ENCODE results near the gene TENM4.

Gene TENM4

DNA sequence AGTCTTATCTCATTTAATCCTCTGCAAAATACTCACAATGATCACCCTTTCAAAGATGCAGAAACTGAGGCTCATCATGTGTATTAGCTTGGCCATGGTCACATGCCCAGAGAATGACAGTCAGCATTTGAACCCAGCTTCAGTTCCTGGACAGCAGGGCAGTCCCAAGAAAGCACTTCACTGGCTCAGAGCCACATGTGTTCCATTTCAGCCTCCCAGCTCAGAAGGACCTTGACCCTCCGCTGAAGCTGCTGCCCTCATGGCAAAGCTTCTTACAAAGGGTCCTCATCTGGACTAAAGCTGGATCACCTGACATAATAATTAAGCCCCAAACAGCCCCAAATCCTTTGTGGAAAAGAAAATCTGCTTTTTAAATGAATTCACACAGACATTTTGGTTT, 37.0 kb downstream of the TENM4 start:
- Mint-ChIP-seq H3K27ac (no peak overlapping the region), H3K9me3 (no peaks in the 10 kb centered on the region), H3K36me3 (ENCODE audit: low read depth) (peaks cover 17% of the 10 kb centered on the region), H3K4me3 (no peak overlapping the region), H3K4me1 (peaks cover 22% of the 10 kb centered on the region), H3K27me3 (ENCODE audit: low read depth, poor library complexity) (no peaks in the 10 kb centered on the region)
- TF ChIP-seq, protein P1, sequence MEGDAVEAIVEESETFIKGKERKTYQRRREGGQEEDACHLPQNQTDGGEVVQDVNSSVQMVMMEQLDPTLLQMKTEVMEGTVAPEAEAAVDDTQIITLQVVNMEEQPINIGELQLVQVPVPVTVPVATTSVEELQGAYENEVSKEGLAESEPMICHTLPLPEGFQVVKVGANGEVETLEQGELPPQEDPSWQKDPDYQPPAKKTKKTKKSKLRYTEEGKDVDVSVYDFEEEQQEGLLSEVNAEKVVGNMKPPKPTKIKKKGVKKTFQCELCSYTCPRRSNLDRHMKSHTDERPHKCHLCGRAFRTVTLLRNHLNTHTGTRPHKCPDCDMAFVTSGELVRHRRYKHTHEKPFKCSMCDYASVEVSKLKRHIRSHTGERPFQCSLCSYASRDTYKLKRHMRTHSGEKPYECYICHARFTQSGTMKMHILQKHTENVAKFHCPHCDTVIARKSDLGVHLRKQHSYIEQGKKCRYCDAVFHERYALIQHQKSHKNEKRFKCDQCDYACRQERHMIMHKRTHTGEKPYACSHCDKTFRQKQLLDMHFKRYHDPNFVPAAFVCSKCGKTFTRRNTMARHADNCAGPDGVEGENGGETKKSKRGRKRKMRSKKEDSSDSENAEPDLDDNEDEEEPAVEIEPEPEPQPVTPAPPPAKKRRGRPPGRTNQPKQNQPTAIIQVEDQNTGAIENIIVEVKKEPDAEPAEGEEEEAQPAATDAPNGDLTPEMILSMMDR (IDR thresholded peaks at IDR 0.05), result no peak
- no peak for DNase-seq

DNA sequence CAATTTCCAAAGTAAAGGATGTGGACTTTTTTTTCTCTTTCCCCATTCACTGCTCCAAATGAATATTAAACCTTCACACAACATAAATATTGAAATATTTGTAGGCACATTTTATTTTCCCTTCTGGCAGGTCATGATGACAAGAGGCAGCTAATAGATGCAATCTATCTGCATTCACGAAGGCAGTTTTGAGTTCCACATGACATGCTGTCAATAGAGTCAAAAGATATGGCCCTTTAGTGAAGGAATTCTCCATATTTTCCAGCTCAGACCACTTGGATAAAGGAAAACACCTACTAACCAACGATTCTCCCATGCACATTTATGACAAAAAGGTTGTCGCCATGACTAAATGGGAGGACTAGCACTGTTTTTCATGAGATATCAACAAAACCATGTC, 37.9 kb downstream of the TENM4 start:
- Mint-ChIP-seq H3K36me3 (ENCODE audit: low read depth) (peaks cover 17% of the 10 kb centered on the region), H3K27ac (no peak overlapping the region)
- TF ChIP-seq, protein P1 (IDR thresholded peaks at IDR 0.05), result no peak

DNA sequence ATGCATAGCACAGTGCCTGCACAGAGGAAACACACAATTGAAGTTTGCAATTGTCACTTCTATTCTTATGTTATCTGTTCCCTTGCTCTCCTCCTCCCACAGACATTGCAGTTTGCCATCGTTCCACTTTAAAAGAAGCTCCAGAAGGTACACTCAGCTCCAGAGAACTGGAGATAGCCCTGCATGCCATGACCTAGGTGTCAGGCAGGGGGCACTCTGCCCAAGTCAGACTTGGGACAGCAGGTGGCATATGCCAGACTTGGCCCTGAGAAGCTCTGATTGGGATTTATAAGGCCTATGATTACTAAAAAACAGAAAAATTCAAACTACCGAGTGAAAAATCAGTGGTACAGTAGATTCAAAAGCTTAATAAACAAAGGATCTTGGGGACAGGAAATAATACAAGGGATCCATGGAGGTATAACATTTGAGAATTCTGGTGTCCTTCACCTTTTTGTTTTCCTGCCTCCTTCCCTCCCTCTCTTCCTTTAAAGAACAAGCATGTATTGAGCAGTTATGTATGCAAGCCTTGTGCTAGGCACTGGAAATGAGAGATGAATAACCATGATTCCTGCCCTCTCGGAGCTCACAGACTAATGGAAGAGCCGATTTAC, 40.0 kb downstream of the TENM4 start:
- no peak overlapping the region for H3K4me3 Mint-ChIP-seq
- peak; percentile 57 for DNase-seq
- peaks cover 20% of the 10 kb centered on the region for H3K4me1 Mint-ChIP-seq
- H3K36me3 Mint-ChIP-seq (ENCODE audit: low read depth), result peaks cover 17% of the 10 kb centered on the region
- H3K27ac Mint-ChIP-seq, result no peak overlapping the region
- no peaks in the 10 kb centered on the region for H3K9me3 Mint-ChIP-seq
- TF ChIP-seq, protein P1 (IDR thresholded peaks at IDR 0.05), result peak; percentile 68
- H3K27me3 Mint-ChIP-seq (ENCODE audit: low read depth, poor library complexity), result peaks cover 3% of the 10 kb centered on the region

More for the DNA sequence above, 37.9 kb downstream of the TENM4 start:
- Mint-ChIP-seq H3K4me1 (peaks cover 22% of the 10 kb centered on the region), H3K4me3 (no peak overlapping the region), H3K9me3 (no peaks in the 10 kb centered on the region), H3K27me3 (ENCODE audit: low read depth, poor library complexity) (no peaks in the 10 kb centered on the region)
- no peak for DNase-seq

DNA sequence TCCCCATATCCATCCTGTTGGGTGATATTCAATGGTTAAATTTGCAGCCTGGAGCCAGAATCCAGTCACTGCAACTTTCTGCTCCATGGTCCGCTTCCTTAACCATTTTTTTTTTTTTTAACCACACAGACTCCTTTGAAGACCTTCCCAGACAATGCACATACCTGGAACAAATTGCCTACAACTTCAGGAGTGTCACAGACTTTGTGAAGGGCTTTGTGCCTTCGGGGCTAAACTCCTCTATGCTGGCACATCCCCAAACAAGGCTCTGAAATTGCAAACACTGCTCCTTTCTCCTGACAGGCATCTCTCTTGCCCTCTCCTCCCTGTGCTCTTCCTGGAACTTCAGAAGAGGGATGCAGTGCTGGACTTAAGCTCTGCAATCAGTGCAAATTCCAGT, 40.6 kb downstream of the TENM4 start:
- Mint-ChIP-seq H3K27me3 (ENCODE audit: low read depth, poor library complexity) (peaks cover 4% of the 10 kb centered on the region), H3K9me3 (no peaks in the 10 kb centered on the region), H3K27ac (no peak overlapping the region), H3K4me3 (no peak overlapping the region), H3K4me1 (peaks cover 26% of the 10 kb centered on the region), H3K36me3 (ENCODE audit: low read depth) (peaks cover 17% of the 10 kb centered on the region)
- DNase-seq, result no peak
- TF ChIP-seq, protein P1 (IDR thresholded peaks at IDR 0.05), result no peak

DNA sequence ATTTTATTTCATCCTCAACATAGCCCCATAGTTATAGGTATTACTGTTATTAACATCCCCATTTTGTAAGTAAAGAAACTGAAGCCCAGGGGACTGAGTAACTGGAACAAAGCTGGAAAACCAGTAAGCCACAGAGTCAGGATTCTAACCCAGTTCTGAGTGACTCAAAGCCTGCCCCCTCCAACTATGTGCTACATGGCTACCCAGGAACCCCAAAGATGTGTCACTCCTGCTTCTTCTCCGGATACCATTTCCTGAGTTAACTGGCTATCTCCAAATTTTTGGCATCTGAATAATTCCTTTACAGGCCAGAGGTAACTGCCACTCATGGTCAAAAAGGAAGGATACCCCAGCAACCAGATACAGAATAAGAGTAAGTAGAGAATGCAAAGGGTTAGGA, 43.6 kb downstream of the TENM4 start:
- peaks cover 11% of the 10 kb centered on the region for H3K36me3 Mint-ChIP-seq (ENCODE audit: low read depth)
- H3K27me3 Mint-ChIP-seq (ENCODE audit: low read depth, poor library complexity), result peaks cover 4% of the 10 kb centered on the region
- no peak for DNase-seq
- H3K9me3 Mint-ChIP-seq, result no peaks in the 10 kb centered on the region
- TF ChIP-seq, protein P1 (IDR thresholded peaks at IDR 0.05), result no peak
- no peak overlapping the region for H3K4me3 Mint-ChIP-seq
- no peak overlapping the region for H3K27ac Mint-ChIP-seq
- peaks cover 43% of the 10 kb centered on the region for H3K4me1 Mint-ChIP-seq

DNA sequence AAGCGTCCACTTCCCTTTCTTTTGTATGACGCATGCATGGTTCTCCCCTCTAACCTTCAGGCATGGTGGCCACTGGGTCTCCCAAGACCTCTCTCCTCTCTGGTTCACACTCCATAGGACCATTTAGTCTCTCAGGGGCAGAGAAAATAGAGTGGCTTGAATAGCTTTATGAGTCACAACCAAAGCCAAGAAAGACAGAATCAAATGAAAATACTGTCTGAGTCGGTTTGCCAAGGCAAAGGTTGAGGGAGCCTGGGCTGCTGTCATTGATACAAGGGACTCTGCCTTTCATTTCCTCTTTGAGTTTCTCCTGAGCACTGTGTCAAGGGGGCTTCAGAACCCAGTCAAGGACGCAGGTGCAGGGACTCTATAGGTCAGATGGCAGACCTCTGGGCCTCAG, 44.2 kb downstream of the TENM4 start:
- Mint-ChIP-seq H3K27ac (no peak overlapping the region), H3K4me3 (no peak overlapping the region), H3K9me3 (no peaks in the 10 kb centered on the region), H3K27me3 (ENCODE audit: low read depth, poor library complexity) (peaks cover 4% of the 10 kb centered on the region), H3K36me3 (ENCODE audit: low read depth) (peaks cover 8% of the 10 kb centered on the region), H3K4me1 (peaks cover 43% of the 10 kb centered on the region)
- DNase-seq, result no peak
- TF ChIP-seq, protein P1 (IDR thresholded peaks at IDR 0.05), result no peak

Data from nephron progenitor cell (in vitro differentiated cells).